DMS79 (cell line): ENCODE data around the gene PARD3.
"Not testable (repeated sequence)": the region's sequence is repeated elsewhere in the genome, so short reads cannot be mapped to it uniquely, and the experiment has no call there.

ENCODE experiments used
- DNase-seq: peaks from one replicate; lab custom pipeline; 2025; lab: John Stamatoyannopoulos, UW

Gene PARD3

GRCh38 chr10:34715511-34716187, 99.4 kb downstream of the PARD3 start:
- no peak for DNase-seq

GRCh38 chr10:34713875-34714274, 101.2 kb downstream of the PARD3 start:
- DNase-seq: no peak

GRCh38 chr10:34711500-34711899, 103.6 kb downstream of the PARD3 start:
- DNase-seq: no peak

- DNase-seq: no peak
Measured at GRCh38 chr10:34710391-34710751, 104.7 kb downstream of the PARD3 start.

GRCh38 chr10:34709637-34710390, 105.3 kb downstream of the PARD3 start:
- no peak for DNase-seq

- DNase-seq: no peak
Measured at GRCh38 chr10:34707656-34708055, 107.4 kb downstream of the PARD3 start.

GRCh38 chr10:34706992-34707391, 108.1 kb downstream of the PARD3 start:
- DNase-seq: not testable (repeated sequence)

- no peak for DNase-seq
Measured at GRCh38 chr10:34706147-34706546, 108.9 kb downstream of the PARD3 start.

- DNase-seq: no peak
Measured at GRCh38 chr10:34705563-34705962, 109.5 kb downstream of the PARD3 start.

GRCh38 chr10:34704526-34705184, 110.4 kb downstream of the PARD3 start:
- DNase-seq: no peak

- no peak for DNase-seq
Measured at GRCh38 chr10:34702982-34703381, 112.1 kb downstream of the PARD3 start.

- no peak for DNase-seq
Measured at GRCh38 chr10:34702093-34702937, 112.8 kb downstream of the PARD3 start.

GRCh38 chr10:34701194-34701593, 113.9 kb downstream of the PARD3 start:
- DNase-seq: no peak

GRCh38 chr10:34700752-34701151, 114.3 kb downstream of the PARD3 start:
- DNase-seq: not testable (repeated sequence)

- no peak for DNase-seq
Measured at GRCh38 chr10:34699904-34700517, 115.1 kb downstream of the PARD3 start.

- no peak for DNase-seq
Measured at GRCh38 chr10:34698979-34699378, 116.1 kb downstream of the PARD3 start.

GRCh38 chr10:34698248-34698831, 116.8 kb downstream of the PARD3 start:
- no peak for DNase-seq

- DNase-seq: no peak
Measured at GRCh38 chr10:34697351-34698247, 117.5 kb downstream of the PARD3 start.

- DNase-seq: no peak
Measured at GRCh38 chr10:34696423-34696822, 118.7 kb downstream of the PARD3 start.

- no peak for DNase-seq
Measured at GRCh38 chr10:34690383-34691049, 124.6 kb downstream of the PARD3 start.
